Stimulated activated CD4-positive, alpha-beta T cell treated with anti-CD3 and anti-CD28 coated beads, Interleukin-12 subunit alpha, Interleukin-12 subunit beta, amount 100 ng/mL, for 24 hours (primary cell): ENCODE data around the gene ARMH4.
"Not testable (repeated sequence)": the region's sequence is repeated elsewhere in the genome, so short reads cannot be mapped to it uniquely, and the experiment has no call there.

ENCODE experiments used
- DNase-seq, 2 experiments: peaks; one replicate each; pipeline ENCODE4 v3.0.0-alpha.2; 2020; ENCODE audit warnings: low read depth in 2 of 2

The ARMH4 gene

GRCh38 chr14:58146399-58146798 is 5.6 kb downstream of the ARMH4 start:
- DNase-seq = no peak

- no peak for DNase-seq
Measured at GRCh38 chr14:58145936-58146335, 6.1 kb downstream of the ARMH4 start.

GRCh38 chr14:58143106-58143505 is 8.9 kb downstream of the ARMH4 start:
- no peak for DNase-seq

GRCh38 chr14:58141893-58142292 is 10.1 kb downstream of the ARMH4 start:
- no peak for DNase-seq

GRCh38 chr14:58138714-58139482 is 13.1 kb downstream of the ARMH4 start:
- DNase-seq = no peak

GRCh38 chr14:58138031-58138713 is 13.8 kb downstream of the ARMH4 start:
- no peak for DNase-seq

- no peak for DNase-seq
Measured at GRCh38 chr14:58133739-58134138, 18.3 kb downstream of the ARMH4 start.

- no peak for DNase-seq
Measured at GRCh38 chr14:58131386-58131785, 20.6 kb downstream of the ARMH4 start.

GRCh38 chr14:58130116-58130782 is 21.8 kb downstream of the ARMH4 start:
- DNase-seq = no peak

GRCh38 chr14:58129208-58129607 is 22.8 kb downstream of the ARMH4 start:
- DNase-seq = no peak

- no peak for DNase-seq
Measured at GRCh38 chr14:58128416-58128815, 23.6 kb downstream of the ARMH4 start.

- DNase-seq = not testable (repeated sequence)
Measured at GRCh38 chr14:58122546-58122945, 29.5 kb downstream of the ARMH4 start.

GRCh38 chr14:58121530-58122186 is 30.4 kb downstream of the ARMH4 start:
- no peak for DNase-seq

- DNase-seq = no peak
Measured at GRCh38 chr14:58119381-58119780, 32.6 kb downstream of the ARMH4 start.

- DNase-seq = no peak
Measured at GRCh38 chr14:58118097-58118815, 33.8 kb downstream of the ARMH4 start.

GRCh38 chr14:58109744-58110143 is 42.3 kb downstream of the ARMH4 start:
- DNase-seq = no peak

- DNase-seq = no peak
Measured at GRCh38 chr14:58108717-58109116, 43.3 kb downstream of the ARMH4 start.

GRCh38 chr14:58107947-58108552 is 44.0 kb downstream of the ARMH4 start:
- no peak for DNase-seq

- no peak for DNase-seq
Measured at GRCh38 chr14:58107041-58107440, 45.0 kb downstream of the ARMH4 start.

GRCh38 chr14:58106446-58106845 is 45.6 kb downstream of the ARMH4 start:
- DNase-seq = no peak

GRCh38 chr14:58104808-58105207 is 47.2 kb downstream of the ARMH4 start:
- no peak for DNase-seq
